Peyer's patch (tissue), 4 donors: ENCODE data around the gene RAD51B. TPM values are rescaled to one million over a fixed set of nuclear protein-coding genes. Genes with fewer than 3 reads are reported as not detected.

Experiments
- DNase-seq, 3 donors: peaks; one replicate each; pipeline ENCODE4 v3.0.0-alpha.2; 2017 to 2019
- H3K27ac ChIP-seq, 4 donors: fragments of 200-600 bp; sonication (generic); one replicate each; pipeline ENCODE4 v1.5.1; 2016 to 2019
- H3K27me3 ChIP-seq, 2 donors: fragments of 200-600 bp; sonication (generic); one replicate each; pipeline ENCODE4 v1.5.1; 2019
- H3K36me3 ChIP-seq, 3 donors: fragments of 200-600 bp; sonication (generic); one replicate each; pipeline ENCODE4 v1.5.1; 2016 to 2019
- H3K4me1 ChIP-seq, 4 donors: fragments of 200-600 bp; sonication (generic); one replicate each; pipeline ENCODE4 v1.5.1; 2016 to 2019
- H3K4me3 ChIP-seq, 4 donors: fragments of 200-600 bp; sonication (generic); 1 replicate in 3 of 4; 2 replicates in 1 of 4; pipeline ENCODE4 v1.5.1; 2016 to 2019; ENCODE audit warnings: mild to moderate bottlenecking in 1 of 4
- H3K9me3 ChIP-seq, 4 donors: fragments of 200-600 bp; sonication (generic); one replicate each; pipeline ENCODE4 v1.5.1; 2016 to 2019; ENCODE audit warnings: mild to moderate bottlenecking in 1 of 4
- POLR2A ChIP-seq, 2 donors: fragments of 450-650 bp; IDR thresholded peaks; one replicate each; pipeline ENCODE4 v1.5.1; 2017; ENCODE audit warnings: antibody characterized with exemption in 2 of 2, mild to moderate bottlenecking in 2 of 2, moderate library complexity in 2 of 2
- total RNA-seq, 4 donors: library from RNA; depleted of rRNA; stranded (reverse); fragments of >200 nt; gene quantifications; one replicate each; pipeline ENCODE4 v1.1.0, GENCODE V29; 2016
- TF ChIP-seq, protein P1 (sequence below), 6 experiments: fragments of 450-650 bp in 4 of 6; fragments of 200-600 bp in 2 of 6; sonication (generic) in 1 of 6; IDR thresholded peaks; one replicate each; pipeline ENCODE4 v1.5.1; 2017 to 2019; ENCODE audit warnings: antibody characterized with exemption in 6 of 6, mild to moderate bottlenecking in 3 of 6, moderate library complexity in 1 of 6

RAD51B gene
- total RNA-seq, 4 donors from 2014 or later: 12.6 to 103 (median 33.1) TPM

DNA sequence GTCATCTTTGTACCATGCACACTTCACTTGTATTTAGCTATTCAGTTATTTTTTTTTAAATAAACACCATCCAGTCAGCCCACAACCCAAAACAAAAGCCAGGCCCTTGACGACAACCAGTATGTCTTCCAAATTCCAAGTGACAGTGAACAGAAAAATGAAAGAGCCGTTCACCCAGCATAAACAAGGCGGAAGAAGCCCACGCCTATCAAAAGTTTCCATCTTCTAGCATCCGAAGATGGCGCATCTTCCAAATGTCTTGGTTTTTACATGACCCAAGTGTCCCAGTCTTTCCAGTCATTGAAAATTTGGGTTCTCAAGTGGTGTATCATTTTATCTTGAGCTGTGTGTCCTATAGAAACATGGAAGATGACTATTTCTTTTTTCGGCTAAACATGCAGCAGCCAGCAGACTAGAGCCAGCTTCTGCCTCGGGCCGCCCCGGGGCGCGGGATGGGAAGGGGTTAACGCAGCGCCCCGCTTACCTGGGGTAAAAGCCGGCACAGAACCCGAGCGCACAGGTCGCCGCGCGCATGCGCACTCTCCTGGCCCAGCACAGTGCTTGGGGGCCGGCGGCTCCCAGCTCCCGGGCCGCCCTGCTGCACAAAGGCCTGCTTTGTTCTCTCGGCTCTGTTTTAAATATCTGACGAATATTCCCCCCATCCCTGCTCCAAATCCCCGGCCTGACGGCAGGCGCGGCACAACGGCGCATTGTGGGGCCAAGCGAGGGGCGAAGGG, 808.5 kb downstream of the RAD51B start:
- Histone ChIP-seq H3K27ac (peak overlapping the region; percentile 50 to 74 (median 66)), H3K4me3 (peak overlapping the region; percentile 32 to 53 (median 46)), H3K36me3 (no peaks in the 10 kb centered on the region), H3K4me1 (peaks cover 0 to 16% (median 0%) of the 10 kb centered on the region in 4 donors), H3K9me3 (no peaks in the 10 kb centered on the region), H3K27me3 (no peaks in the 10 kb centered on the region)
- DNase-seq: peak; percentile 65 to 86 (median 77)
- TF ChIP-seq, protein P1, sequence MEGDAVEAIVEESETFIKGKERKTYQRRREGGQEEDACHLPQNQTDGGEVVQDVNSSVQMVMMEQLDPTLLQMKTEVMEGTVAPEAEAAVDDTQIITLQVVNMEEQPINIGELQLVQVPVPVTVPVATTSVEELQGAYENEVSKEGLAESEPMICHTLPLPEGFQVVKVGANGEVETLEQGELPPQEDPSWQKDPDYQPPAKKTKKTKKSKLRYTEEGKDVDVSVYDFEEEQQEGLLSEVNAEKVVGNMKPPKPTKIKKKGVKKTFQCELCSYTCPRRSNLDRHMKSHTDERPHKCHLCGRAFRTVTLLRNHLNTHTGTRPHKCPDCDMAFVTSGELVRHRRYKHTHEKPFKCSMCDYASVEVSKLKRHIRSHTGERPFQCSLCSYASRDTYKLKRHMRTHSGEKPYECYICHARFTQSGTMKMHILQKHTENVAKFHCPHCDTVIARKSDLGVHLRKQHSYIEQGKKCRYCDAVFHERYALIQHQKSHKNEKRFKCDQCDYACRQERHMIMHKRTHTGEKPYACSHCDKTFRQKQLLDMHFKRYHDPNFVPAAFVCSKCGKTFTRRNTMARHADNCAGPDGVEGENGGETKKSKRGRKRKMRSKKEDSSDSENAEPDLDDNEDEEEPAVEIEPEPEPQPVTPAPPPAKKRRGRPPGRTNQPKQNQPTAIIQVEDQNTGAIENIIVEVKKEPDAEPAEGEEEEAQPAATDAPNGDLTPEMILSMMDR (IDR thresholded peaks at IDR 0.05): no peak
- no peak for TF ChIP-seq POLR2A (IDR thresholded peaks at IDR 0.05)

GRCh38 chr14:68628605-68629310, 809.2 kb downstream of the RAD51B start:
- Histone ChIP-seq H3K36me3 (no peaks in the 10 kb centered on the region), H3K4me1 (peaks cover 0 to 23% (median 0%) of the 10 kb centered on the region in 4 donors), H3K9me3 (no peaks in the 10 kb centered on the region), H3K27ac (peak overlapping the region; percentile 50 to 74 (median 66)), H3K27me3 (no peaks in the 10 kb centered on the region), H3K4me3 (peak overlapping the region; percentile 32 to 53 (median 46))
- TF ChIP-seq, protein P1 (IDR thresholded peaks at IDR 0.05): no peak
- TF ChIP-seq POLR2A (IDR thresholded peaks at IDR 0.05): no peak
- peak in 2 of 3 donors; percentile 47 to 67 for DNase-seq

- no peak overlapping the region for H3K27ac ChIP-seq
- no peak for DNase-seq
- no peaks in the 10 kb centered on the region for H3K27me3 ChIP-seq
- no peaks in the 10 kb centered on the region for H3K9me3 ChIP-seq
- no peaks in the 10 kb centered on the region for H3K36me3 ChIP-seq
- no peak overlapping the region for H3K4me3 ChIP-seq
- peaks cover 0 to 29% (median 0%) of the 10 kb centered on the region in 4 donors for H3K4me1 ChIP-seq
- no peak for TF ChIP-seq POLR2A (IDR thresholded peaks at IDR 0.05)
- TF ChIP-seq, protein P1 (IDR thresholded peaks at IDR 0.05): no peak
Measured at GRCh38 chr14:68630081-68630571, 810.5 kb downstream of the RAD51B start.

DNA sequence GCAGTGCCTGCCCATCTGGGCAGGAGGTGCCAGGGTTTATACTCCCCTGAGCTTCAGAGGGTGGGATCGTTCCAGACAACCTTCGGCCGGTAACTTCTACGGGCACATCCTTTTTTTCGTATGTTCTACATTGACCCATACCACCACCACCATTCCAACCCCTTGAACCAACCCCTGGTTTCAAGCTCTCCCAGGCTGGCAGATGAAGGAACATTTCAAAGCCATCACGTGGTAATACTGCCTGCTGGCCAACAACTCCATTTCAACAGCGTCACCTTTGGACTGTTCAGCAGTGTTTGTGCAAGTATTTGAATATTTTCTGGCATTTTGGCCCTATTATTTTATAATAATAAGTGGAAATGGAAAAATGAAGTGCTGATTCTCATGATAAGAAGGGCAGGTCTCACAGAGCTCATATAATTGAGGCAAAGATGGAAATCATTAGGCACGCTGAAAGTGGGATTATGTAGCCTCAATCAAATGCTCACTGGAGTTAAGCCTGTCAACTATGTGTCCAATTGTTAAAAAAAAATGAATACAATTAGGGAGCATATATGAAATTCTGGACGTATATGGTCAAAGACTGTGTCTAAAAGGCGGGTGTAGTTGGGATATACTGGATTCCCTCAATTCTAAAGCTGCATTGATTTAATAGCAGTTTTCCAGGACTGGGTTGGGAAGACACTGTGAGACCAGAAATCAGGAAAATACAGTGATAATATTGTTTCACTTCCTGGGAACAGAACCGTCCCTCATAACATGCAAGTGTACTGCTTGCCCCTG, 811.2 kb downstream of the RAD51B start:
- Histone ChIP-seq H3K36me3 (no peaks in the 10 kb centered on the region), H3K4me3 (no peak overlapping the region), H3K27me3 (no peaks in the 10 kb centered on the region), H3K9me3 (no peaks in the 10 kb centered on the region), H3K4me1 (peaks cover 0 to 29% (median 0%) of the 10 kb centered on the region in 4 donors), H3K27ac (peak overlapping the region in 1 of 4 donors; percentile 21)
- no peak for DNase-seq
- TF ChIP-seq, protein P1 (IDR thresholded peaks at IDR 0.05): no peak
- TF ChIP-seq POLR2A (IDR thresholded peaks at IDR 0.05): no peak

DNA sequence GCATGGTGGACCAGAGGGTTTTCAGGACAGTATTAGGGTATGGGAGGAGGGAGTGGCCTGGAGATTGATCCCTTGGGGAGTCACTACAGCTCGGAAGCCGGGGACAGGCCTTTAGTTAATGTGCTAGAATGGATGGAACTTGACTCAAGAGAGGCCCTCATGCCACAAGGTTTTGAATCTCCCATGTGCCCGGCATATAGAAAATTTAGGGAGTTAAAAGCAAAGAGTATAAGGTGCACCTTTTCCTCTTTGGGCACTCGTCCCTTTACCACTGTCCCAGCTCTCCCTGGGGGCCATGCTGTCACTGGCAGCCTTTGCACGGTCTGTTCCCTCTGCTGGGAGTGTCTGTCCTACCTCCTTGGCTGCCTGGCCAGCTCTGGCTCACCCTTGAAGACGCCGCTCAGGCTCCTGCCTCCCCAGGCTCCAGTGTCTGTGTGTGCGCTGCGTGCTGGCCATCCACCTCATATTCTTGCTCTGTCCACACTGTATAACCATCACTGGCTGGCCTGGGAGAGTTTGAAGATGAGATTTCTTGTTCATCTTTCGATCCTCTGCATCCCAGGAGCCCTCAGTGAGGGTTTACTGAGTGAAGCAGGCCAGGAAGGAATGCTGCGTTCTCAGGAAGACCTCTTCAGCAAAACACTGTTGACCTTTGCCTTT, 811.9 kb downstream of the RAD51B start:
- no peak for TF ChIP-seq POLR2A (IDR thresholded peaks at IDR 0.05)
- TF ChIP-seq, protein P1 (IDR thresholded peaks at IDR 0.05): no peak
- DNase-seq: no peak
- H3K36me3 ChIP-seq: no peaks in the 10 kb centered on the region
- no peaks in the 10 kb centered on the region for H3K9me3 ChIP-seq
- no peak overlapping the region for H3K4me3 ChIP-seq
- no peaks in the 10 kb centered on the region for H3K27me3 ChIP-seq
- peaks cover 0 to 29% (median 0%) of the 10 kb centered on the region in 4 donors for H3K4me1 ChIP-seq
- H3K27ac ChIP-seq: peak overlapping the region in 3 of 4 donors; percentile 6 to 76 (median 21)
